ENCODE data around the gene C1QTNF2. TPM values are rescaled to one million over a fixed set of nuclear protein-coding genes. Genes with fewer than 3 reads are reported as not detected.

The C1QTNF2 gene
- total and polyA plus RNA-seq, 10 of the 15 experiments (the other 5 are each of a cell fraction or from before 2014, with no cell fraction given) = not detected

DNA sequence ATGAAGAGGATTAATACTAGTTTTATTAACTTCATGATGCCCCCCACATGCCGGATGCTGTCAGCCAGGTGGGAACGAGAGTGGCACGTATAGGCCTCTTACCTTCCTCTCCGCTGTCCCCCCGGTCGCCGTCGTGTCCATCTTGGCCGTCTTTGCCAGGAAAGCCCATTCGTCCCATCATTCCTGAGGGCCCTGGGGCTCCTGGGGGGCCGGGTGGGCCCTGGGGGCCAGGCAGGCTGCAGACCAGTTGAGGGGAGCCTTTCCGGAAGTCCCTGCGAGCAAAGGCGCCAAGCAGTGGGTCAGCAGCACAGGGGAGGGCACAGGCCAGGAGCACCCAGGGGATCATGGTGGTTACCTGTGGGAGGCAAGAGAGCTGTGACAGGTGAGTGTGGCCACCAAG, 15.8 kb downstream of the C1QTNF2 start:
- SMC1A ChIA-PET (ENCODE audit: uncharacterized antibody, unreplicated experiment) = interaction anchor here (0.6 to 1.1 kb wide), 2 partner anchors 9 to 15 kb away, joined by 3 to 4 read pairs; no protein-coding TSS in a partner anchor
- H3K36me3 ChIP-seq (ENCODE audit: control insufficient read depth in 2 of 2, insufficient read depth in 2 of 2, low read length in 1 of 2) = no peaks in the 10 kb centered on the region
- no peak overlapping the region for H3K27ac ChIP-seq (ENCODE audit: control insufficient read depth, insufficient read depth)
- H3K4me3 ChIP-seq = no peak overlapping the region
- POLR2A ChIA-PET = no interaction called here
- no peak for ATAC-seq
- no peak overlapping the region for H3K4me2 ChIP-seq (ENCODE audit: control insufficient read depth, insufficient read depth)
- H4K20me1 ChIP-seq (ENCODE audit: control insufficient read depth, insufficient read depth) = no peaks in the 10 kb centered on the region
- H3K79me2 ChIP-seq (ENCODE audit: control insufficient read depth, insufficient read depth, low read length) = no peaks in the 10 kb centered on the region
- in situ Hi-C loops (cut with MboI) = no loop called here
- no peak overlapping the region for H3K9ac ChIP-seq (ENCODE audit: control insufficient read depth, insufficient read depth, low read length)
- no peak for FAIRE-seq
- TF ChIP-seq NR2C1 (IDR thresholded peaks at IDR 0.05) (no peak), RFX5 (IDR thresholded peaks at IDR 0.05; ENCODE audit: low read depth, low read length) (no peak), NRF1 (conservative IDR thresholded peaks at IDR 0.05; ENCODE audit: low read depth, low read length) (no peak), RBBP5 (conservative IDR thresholded peaks at IDR 0.05) (no peak), ZNF24 (IDR thresholded peaks at IDR 0.05) (no peak), FOXM1 (IDR thresholded peaks at IDR 0.05; ENCODE audit: low read depth, low read length) (no peak)
- TF ChIP-seq, protein P1, sequence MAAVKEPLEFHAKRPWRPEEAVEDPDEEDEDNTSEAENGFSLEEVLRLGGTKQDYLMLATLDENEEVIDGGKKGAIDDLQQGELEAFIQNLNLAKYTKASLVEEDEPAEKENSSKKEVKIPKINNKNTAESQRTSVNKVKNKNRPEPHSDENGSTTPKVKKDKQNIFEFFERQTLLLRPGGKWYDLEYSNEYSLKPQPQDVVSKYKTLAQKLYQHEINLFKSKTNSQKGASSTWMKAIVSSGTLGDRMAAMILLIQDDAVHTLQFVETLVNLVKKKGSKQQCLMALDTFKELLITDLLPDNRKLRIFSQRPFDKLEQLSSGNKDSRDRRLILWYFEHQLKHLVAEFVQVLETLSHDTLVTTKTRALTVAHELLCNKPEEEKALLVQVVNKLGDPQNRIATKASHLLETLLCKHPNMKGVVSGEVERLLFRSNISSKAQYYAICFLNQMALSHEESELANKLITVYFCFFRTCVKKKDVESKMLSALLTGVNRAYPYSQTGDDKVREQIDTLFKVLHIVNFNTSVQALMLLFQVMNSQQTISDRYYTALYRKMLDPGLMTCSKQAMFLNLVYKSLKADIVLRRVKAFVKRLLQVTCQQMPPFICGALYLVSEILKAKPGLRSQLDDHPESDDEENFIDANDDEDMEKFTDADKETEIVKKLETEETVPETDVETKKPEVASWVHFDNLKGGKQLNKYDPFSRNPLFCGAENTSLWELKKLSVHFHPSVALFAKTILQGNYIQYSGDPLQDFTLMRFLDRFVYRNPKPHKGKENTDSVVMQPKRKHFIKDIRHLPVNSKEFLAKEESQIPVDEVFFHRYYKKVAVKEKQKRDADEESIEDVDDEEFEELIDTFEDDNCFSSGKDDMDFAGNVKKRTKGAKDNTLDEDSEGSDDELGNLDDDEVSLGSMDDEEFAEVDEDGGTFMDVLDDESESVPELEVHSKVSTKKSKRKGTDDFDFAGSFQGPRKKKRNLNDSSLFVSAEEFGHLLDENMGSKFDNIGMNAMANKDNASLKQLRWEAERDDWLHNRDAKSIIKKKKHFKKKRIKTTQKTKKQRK (IDR thresholded peaks at IDR 0.05; ENCODE audit: low read depth, low read length) = no peak
- no TSS peak for BruUV-seq (replicated peaks)
- DNase-seq (ENCODE audit: low read depth, low spot score) = no peak
- H2AFZ ChIP-seq (ENCODE audit: control insufficient read depth, low read depth, low read length) = no peak overlapping the region
- RAD21 ChIA-PET (ENCODE audit: unreplicated experiment) = no interaction called here
- H3K4me1 ChIP-seq (ENCODE audit: control insufficient read depth, insufficient read depth, low read length) = no peaks in the 10 kb centered on the region
- CTCF ChIA-PET = no interaction called here
- H3K9me3 ChIP-seq (replicated peaks; ENCODE audit: control insufficient read depth, insufficient read depth, low read length) = no peaks in the 10 kb centered on the region
- WGBS (ENCODE audit: insufficient coverage, insufficient replicate concordance, low lambda C conversion rate, missing lambda C conversion rate) = 64% methylated on average over 14 of the region's 14 CpGs
- H3K27me3 ChIP-seq (replicated peaks in 1 of 2; ENCODE audit: control insufficient read depth in 2 of 2, insufficient read depth in 2 of 2, low read length in 1 of 2) = no peaks in the 10 kb centered on the region; a peak in 1 of 4 replicates
- intact Hi-C loops (cut with micrococcal nuclease; ENCODE audit: unreplicated experiment) = no loop called here

Data from GM12878 (cell line).